HUES6 (cell line): Measurements from ENCODE around the gene CNTN4.

Source experiments
- H3K27ac ChIP-seq: 2 replicates; pipeline ENCODE4 v1.7.0; 2013; ENCODE audit warnings: low read depth, mild to moderate bottlenecking, low read length, inconsistent platforms
- H3K27me3 ChIP-seq: 2 replicates; pipeline ENCODE4 v1.6.1; 2013; ENCODE audit warnings: low read length; ENCODE audit not compliant: control insufficient read depth, insufficient read depth
- H3K36me3 ChIP-seq: 2 replicates; pipeline ENCODE4 v1.6.1; 2013; ENCODE audit warnings: low read length; ENCODE audit not compliant: control insufficient read depth, insufficient read depth
- H3K4me1 ChIP-seq: 2 replicates; pipeline ENCODE4 v1.6.1; 2013; ENCODE audit warnings: low read length; ENCODE audit not compliant: control insufficient read depth, insufficient read depth
- H3K4me3 ChIP-seq: 2 replicates; pipeline ENCODE4 v1.5.1; 2013; ENCODE audit warnings: low read depth, low read length
- H3K9ac ChIP-seq: one replicate; pipeline ENCODE4 v1.6.1; 2013; ENCODE audit warnings: mild to moderate bottlenecking, low read length
- H3K9me3 ChIP-seq: 2 replicates; pipeline ENCODE4 v1.6.1; 2013; ENCODE audit warnings: low read depth, low read length; ENCODE audit not compliant: control insufficient read depth, insufficient read depth

CNTN4 gene

DNA sequence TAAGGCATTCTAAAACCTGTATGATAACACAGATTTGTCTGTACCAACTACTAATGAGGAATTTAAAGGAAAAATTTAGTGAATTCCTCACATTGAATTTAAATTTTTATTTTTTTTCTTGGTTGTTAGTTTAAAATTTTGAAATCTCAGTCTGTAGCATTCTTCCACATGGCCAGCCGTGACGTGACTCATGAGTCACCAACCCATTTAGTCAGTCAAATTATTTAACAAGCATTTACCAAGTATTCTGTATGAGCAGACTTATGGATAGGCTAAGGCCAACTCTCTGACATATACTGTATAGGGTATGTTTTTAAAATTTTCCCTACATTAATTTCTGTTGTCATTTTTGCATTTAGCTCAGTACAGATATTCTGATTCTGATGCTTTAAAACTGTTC lies 112.9 kb downstream of the CNTN4 start:
- no peaks in the 10 kb centered on the region for H3K27me3 ChIP-seq
- no peak overlapping the region for H3K4me3 ChIP-seq
- H3K9me3 ChIP-seq, result no peaks in the 10 kb centered on the region
- H3K9ac ChIP-seq, result no peak overlapping the region
- H3K27ac ChIP-seq, result no peak overlapping the region
- H3K4me1 ChIP-seq, result no peaks in the 10 kb centered on the region
- no peaks in the 10 kb centered on the region for H3K36me3 ChIP-seq

DNA sequence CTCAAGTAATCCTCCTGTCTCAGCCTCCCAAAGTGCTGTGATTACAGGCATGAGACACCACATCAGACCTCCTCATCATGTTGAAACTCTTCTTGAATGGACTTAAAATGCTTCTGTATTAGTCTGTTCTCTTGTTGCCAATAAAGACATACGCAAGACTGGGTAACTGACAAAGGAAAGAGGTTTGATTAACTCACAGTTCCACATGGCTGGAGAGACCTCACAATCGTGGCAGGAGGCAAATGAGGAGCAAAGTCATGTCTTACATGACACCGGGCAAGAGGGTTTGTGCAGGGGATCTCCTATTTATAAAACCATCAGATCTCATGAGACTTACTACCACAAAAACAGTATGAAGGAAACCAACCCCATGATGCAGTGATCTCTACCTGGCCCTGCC lies 113.5 kb downstream of the CNTN4 start:
- Histone ChIP-seq H3K4me3 (no peak overlapping the region), H3K36me3 (no peaks in the 10 kb centered on the region), H3K27me3 (no peaks in the 10 kb centered on the region), H3K27ac (no peak overlapping the region), H3K9me3 (no peaks in the 10 kb centered on the region), H3K9ac (no peak overlapping the region), H3K4me1 (no peaks in the 10 kb centered on the region)

DNA sequence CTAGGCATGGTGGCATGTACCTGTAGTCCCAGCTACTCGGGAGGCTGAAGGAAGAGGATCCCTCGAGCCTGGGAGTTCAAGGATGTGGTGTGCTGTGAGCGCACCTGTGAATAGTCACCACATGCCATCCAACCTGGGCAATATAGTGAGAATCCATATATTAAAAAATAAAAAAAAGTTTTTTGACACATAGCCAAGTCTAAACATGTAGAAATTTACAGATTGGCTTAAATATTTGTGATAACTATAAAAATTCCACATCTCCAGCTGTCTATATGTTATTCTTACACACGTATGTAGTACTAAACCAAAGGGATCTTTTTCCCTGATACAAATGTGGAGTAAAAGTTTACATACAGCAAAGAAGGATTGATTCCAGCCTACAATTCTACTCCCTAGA lies 119.7 kb downstream of the CNTN4 start:
- Histone ChIP-seq H3K27ac (no peak overlapping the region), H3K4me1 (no peaks in the 10 kb centered on the region), H3K36me3 (no peaks in the 10 kb centered on the region), H3K4me3 (no peak overlapping the region), H3K9ac (no peak overlapping the region), H3K9me3 (no peaks in the 10 kb centered on the region), H3K27me3 (no peaks in the 10 kb centered on the region)

DNA sequence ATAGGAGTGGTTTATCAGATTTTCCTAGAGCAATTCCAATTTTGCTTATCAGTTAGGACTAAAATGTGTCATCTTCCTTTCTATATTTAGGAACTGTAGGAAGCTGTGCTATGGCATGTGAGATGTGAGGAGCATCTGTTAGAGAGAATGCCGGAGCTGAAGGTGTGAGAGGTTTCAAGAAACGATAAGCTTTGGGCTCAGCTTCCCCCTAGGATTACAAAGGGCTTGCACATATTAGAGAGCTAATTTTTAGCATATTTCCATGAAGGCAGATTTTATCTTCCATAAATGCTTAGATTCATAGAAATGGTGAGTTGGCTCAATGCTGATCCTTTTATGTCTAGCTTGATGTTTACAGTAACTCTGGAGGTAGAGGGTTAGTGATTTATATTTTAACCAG lies 120.2 kb downstream of the CNTN4 start:
- no peaks in the 10 kb centered on the region for H3K9me3 ChIP-seq
- H3K4me1 ChIP-seq, result no peaks in the 10 kb centered on the region
- no peak overlapping the region for H3K9ac ChIP-seq
- no peaks in the 10 kb centered on the region for H3K36me3 ChIP-seq
- H3K4me3 ChIP-seq, result no peak overlapping the region
- H3K27ac ChIP-seq, result no peak overlapping the region
- H3K27me3 ChIP-seq, result no peaks in the 10 kb centered on the region

DNA sequence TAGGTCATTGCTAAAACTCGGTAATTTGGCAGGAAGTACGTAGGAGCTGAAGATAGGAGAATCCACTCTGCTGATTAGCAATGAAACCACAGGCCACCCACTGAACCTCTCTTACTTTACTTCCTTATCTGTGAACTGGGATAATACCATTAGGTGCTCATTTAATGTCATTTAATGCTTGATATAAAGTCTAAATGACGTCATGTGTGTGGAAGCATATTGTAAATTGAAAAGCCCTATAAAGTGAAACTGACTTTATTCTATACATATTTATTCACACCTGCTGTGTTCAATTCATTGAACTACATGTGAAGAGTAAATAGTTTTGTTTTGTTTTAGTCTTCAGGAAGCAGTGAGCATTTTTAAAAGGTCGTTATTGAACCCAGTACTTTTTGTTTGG lies 137.5 kb downstream of the CNTN4 start:
- H3K4me3 ChIP-seq, result no peak overlapping the region
- H3K4me1 ChIP-seq, result no peaks in the 10 kb centered on the region; the same call in 1 of the 2 replicates
- no peaks in the 10 kb centered on the region for H3K9me3 ChIP-seq
- H3K9ac ChIP-seq, result no peak overlapping the region
- H3K27me3 ChIP-seq, result no peaks in the 10 kb centered on the region
- no peaks in the 10 kb centered on the region for H3K36me3 ChIP-seq
- H3K27ac ChIP-seq, result no peak overlapping the region

DNA sequence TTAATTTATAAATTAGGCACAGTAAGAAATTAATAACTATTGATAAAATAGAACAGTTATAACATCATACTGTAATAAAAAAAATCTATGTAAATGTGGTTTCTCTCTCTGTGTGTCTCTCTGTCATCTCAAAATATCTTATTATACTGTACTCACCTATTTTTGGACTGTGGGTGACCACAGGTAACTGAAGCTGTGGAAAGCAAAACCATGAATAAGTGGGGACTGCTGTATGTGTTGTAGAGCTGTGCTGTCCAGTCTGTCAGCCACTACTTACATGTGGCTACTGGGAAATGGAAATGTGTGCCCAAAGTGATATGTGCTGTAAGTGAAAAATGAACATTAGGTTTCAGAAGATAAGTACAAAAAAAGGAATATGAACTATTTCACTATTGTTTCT lies 145.5 kb downstream of the CNTN4 start:
- Histone ChIP-seq H3K4me3 (no peak overlapping the region), H3K9ac (no peak overlapping the region), H3K27me3 (no peaks in the 10 kb centered on the region), H3K9me3 (no peaks in the 10 kb centered on the region), H3K4me1 (no peaks in the 10 kb centered on the region; the same call in 1 of the 2 replicates), H3K36me3 (no peaks in the 10 kb centered on the region), H3K27ac (no peak overlapping the region)

DNA sequence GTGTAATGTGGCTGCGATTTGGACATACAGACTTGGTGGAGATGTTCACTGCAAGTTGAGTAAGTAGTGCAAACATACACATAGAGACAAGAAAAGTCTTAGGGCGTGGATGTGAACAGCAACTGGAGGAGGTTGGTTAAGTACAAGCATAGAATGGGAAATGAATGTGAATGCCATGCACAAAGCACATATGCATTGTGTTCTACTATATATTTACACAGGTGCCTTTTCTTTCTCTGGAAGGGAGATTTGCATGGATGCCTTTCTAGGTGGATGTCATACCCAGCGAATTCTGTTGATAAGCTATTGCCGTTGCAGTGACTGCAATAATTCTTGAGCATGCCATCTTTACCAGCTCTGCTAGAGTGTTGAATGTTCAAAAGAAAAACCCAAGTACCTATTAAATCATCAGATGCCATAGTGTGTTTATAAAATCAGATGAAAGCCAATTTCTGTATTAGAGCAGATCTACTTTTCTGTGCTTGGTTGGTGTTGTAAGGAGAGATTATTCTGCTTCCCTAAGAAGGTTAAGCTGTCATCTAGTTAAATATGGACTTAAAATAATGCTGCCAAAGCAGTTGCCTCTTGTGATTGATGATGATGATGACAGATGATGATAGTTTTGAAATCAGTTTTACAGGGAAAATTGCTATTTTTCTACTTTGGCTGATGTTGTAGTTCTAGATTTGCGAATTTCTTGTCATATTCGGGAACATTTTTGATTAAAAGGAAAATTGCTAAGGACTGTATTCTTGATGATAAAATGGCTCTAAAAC lies 148.4 kb downstream of the CNTN4 start:
- Histone ChIP-seq H3K4me1 (no peaks in the 10 kb centered on the region; the same call in 1 of the 2 replicates), H3K27ac (no peak overlapping the region), H3K36me3 (no peaks in the 10 kb centered on the region), H3K27me3 (no peaks in the 10 kb centered on the region), H3K9me3 (no peaks in the 10 kb centered on the region), H3K4me3 (no peak overlapping the region), H3K9ac (no peak overlapping the region)

DNA sequence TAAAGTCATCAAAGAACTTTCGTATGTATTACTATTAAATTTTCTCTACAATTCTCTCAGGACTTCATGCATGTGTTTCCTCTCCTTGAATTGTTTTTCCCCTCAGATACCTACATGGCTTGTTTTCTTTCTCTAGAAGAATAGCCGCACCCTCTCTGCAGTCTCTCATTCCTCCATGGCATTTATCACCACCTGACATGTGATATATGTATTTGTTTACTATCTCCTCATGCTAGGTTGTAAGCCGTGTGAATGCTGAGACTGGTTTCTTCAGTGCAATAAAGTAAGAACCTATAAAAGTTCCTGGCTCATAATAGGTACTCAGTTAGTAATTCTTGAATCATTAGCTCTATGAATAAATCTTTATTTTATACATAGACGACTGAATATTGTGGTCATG lies 149.2 kb downstream of the CNTN4 start:
- H3K27me3 ChIP-seq, result no peaks in the 10 kb centered on the region
- H3K36me3 ChIP-seq, result no peaks in the 10 kb centered on the region
- H3K9ac ChIP-seq, result no peak overlapping the region
- no peak overlapping the region for H3K27ac ChIP-seq
- no peaks in the 10 kb centered on the region for H3K9me3 ChIP-seq
- no peaks in the 10 kb centered on the region; the same call in 1 of the 2 replicates for H3K4me1 ChIP-seq
- no peak overlapping the region for H3K4me3 ChIP-seq

DNA sequence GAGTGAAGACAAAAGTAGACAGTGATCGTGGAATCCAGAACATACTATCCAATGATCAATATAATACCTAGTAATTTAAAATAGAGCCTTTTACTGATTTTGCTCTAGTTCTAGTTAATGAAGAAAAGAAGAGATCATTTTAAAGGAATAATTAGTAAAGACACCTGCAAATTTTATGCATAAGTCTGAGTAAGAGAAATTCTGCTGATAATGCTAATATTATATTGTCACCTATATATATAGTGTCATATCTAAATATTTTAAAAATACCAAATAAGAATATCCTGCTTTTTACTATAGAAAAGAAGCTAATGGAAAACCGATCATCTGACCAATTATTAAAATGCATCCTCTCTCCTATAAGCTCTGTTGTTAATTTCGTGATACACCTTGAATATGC lies 152.1 kb downstream of the CNTN4 start:
- Histone ChIP-seq H3K9me3 (no peaks in the 10 kb centered on the region), H3K36me3 (no peaks in the 10 kb centered on the region), H3K4me3 (no peak overlapping the region), H3K9ac (no peak overlapping the region), H3K4me1 (no peaks in the 10 kb centered on the region; the same call in 1 of the 2 replicates), H3K27me3 (no peaks in the 10 kb centered on the region), H3K27ac (no peak overlapping the region)

DNA sequence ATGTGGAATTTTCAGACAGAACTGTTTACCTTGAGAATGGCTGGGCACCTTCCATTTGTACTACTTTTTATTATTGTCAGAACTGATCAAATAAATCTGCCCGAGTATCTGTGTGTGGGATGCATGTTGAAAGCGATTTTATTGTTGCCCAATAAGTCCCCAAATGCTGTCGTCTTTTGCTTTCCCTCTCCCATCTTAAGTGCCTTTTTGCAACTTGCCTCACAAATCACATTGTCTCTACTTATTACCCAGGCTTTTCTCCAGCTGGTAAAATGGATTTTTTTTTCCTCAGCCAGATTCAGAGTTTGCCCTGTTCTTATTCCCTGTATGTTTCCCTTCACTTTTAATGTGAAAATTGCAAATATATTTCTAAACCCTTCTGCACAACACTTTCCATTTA lies 163.1 kb downstream of the CNTN4 start:
- Histone ChIP-seq H3K9me3 (no peaks in the 10 kb centered on the region), H3K27ac (no peak overlapping the region), H3K9ac (no peak overlapping the region), H3K36me3 (no peaks in the 10 kb centered on the region), H3K27me3 (no peaks in the 10 kb centered on the region), H3K4me1 (no peaks in the 10 kb centered on the region), H3K4me3 (no peak overlapping the region)

DNA sequence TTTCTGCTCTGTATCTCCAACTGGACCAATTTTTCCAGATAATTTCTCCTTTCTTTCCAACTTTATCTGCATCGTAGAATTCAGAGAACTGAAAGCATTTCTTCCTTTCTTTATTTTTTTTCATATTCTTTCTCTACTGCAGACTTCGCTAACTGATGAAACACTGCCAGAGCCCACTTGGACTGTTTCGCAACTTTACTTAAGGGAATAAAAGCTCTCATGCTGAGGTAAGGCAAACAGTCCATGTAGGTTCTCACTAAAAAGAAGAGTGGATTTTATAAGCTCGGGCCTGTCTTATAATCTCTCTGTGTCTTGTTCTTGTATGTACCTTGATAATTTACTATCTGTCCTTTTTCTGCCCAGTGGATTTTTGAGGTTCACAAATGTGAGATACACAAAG lies 163.5 kb downstream of the CNTN4 start:
- no peaks in the 10 kb centered on the region for H3K4me1 ChIP-seq
- no peak overlapping the region for H3K4me3 ChIP-seq
- H3K9me3 ChIP-seq, result no peaks in the 10 kb centered on the region
- H3K9ac ChIP-seq, result no peak overlapping the region
- H3K27ac ChIP-seq, result no peak overlapping the region
- H3K36me3 ChIP-seq, result no peaks in the 10 kb centered on the region
- H3K27me3 ChIP-seq, result no peaks in the 10 kb centered on the region
